ENCODE measurements around the gene CFAP65. TPM values are rescaled to one million over a fixed set of nuclear protein-coding genes. Genes with fewer than 3 reads are reported as not detected.

CFAP65 gene
- 0.52 TPM for total RNA-seq (2021; ENCODE audit: unreplicated experiment)
- polyA plus RNA-seq (2012), result 0.29 and 0.50 TPM in 2 replicates
- Bru-seq, nascent RNA, result percentile 10 among the genes with signal in this experiment
- BruChase-seq, experiment 1, labeled RNA remaining after a 6-hour chase, result percentile 21 among the genes with signal in this experiment
- BruChase-seq, experiment 2, labeled RNA remaining after a 2-hour chase, result percentile 11 among the genes with signal in this experiment
- long read RNA-seq, partial matches to known transcripts, result 1 of 2 reads
- long read RNA-seq, other reads (novel, unspliced or antisense), result 1 of 2 reads

- intact Hi-C loops (cut with micrococcal nuclease), result no loop called here
- no TSS peak for BruUV-seq (replicated peaks)
- ATAC-seq, result peak; percentile 79
- Histone ChIP-seq H2AFZ (ENCODE audit: low read depth, low read length, poor library complexity, severe bottlenecking) (no peak within 1 kb of the TSS), H3K9ac (ENCODE audit: low read length) (no peak within 1 kb of the TSS), H3K9me2 (ENCODE audit: insufficient read depth) (no peaks in the 10 kb centered on the region), H3K79me2 (ENCODE audit: insufficient read depth, low read length) (no peaks in the 10 kb centered on the region), H3K36me3 (ENCODE audit: control insufficient read depth in 1 of 2, insufficient read depth in 2 of 2, low read length in 2 of 2) (no peaks in the 10 kb centered on the region), H3K4me3 (replicated peaks in 1 of 2; ENCODE audit: low read depth in 1 of 2, low read length in 2 of 2) (peak within 1 kb of the TSS; percentile 43 to 47), H4K20me1 (ENCODE audit: insufficient read depth) (no peaks in the 10 kb centered on the region), H3K9me3 (ENCODE audit: control insufficient read depth in 1 of 2, insufficient read depth in 1 of 2, low read depth in 1 of 2, low read length in 2 of 2) (no peaks in the 10 kb centered on the region), H3K4me1 (ENCODE audit: control insufficient read depth in 1 of 2, insufficient read depth in 2 of 2, low read length in 2 of 2) (no peaks in the 10 kb centered on the region), H3K4me2 (ENCODE audit: low read length) (peak within 1 kb of the TSS; percentile 63), H3K27me3 (ENCODE audit: insufficient read depth, low read length) (peaks cover 24% of the 10 kb centered on the region), H3K27ac (ENCODE audit: low read depth, low read length) (no peak within 1 kb of the TSS)
- TF ChIP-seq FOSL1 (IDR thresholded peaks at IDR 0.05; ENCODE audit: low read depth) (no peak), EGR1 (IDR thresholded peaks at IDR 0.05; ENCODE audit: low read depth) (no peak), RAD21 (IDR thresholded peaks at IDR 0.05; ENCODE audit: low read depth) (no peak), CTCF (IDR thresholded peaks at IDR 0.05 in 2 of 3, conservative IDR thresholded peaks at IDR 0.05 in 1 of 3; ENCODE audit: borderline replicate concordance in 1 of 3, insufficient read depth in 1 of 3, low read depth in 2 of 3, low read length in 2 of 3) (no peak), ZNF274 (IDR thresholded peaks at IDR 0.05; ENCODE audit: low read depth, low read length) (no peak), ZBTB33 (IDR thresholded peaks at IDR 0.05; ENCODE audit: extremely low read depth, insufficient replicate concordance, low read length) (peak; percentile 59), TCF7L2 (IDR thresholded peaks at IDR 0.05; ENCODE audit: borderline replicate concordance, extremely low read depth, insufficient read depth, insufficient read length) (peak; percentile 57), REST (IDR thresholded peaks at IDR 0.05; ENCODE audit: low read depth) (no peak), SIN3A (IDR thresholded peaks at IDR 0.05; ENCODE audit: low read depth) (peak; percentile 82), SP1 (IDR thresholded peaks at IDR 0.05; ENCODE audit: low read depth) (peak; percentile 50), CEBPB (IDR thresholded peaks at IDR 0.05; ENCODE audit: low read depth) (no peak), YY1 (IDR thresholded peaks at IDR 0.05; ENCODE audit: extremely low read depth, insufficient replicate concordance, low read depth, low read length) (peak; percentile 89), JUND (IDR thresholded peaks at IDR 0.05) (no peak), POLR2AphosphoS5 (IDR thresholded peaks at IDR 0.05; ENCODE audit: low read depth, low read length) (no peak), CBX3 (IDR thresholded peaks at IDR 0.05; ENCODE audit: low read depth) (no peak)
- RAD21 ChIA-PET (ENCODE audit: low non-redundant PET in 1 of 2, low total read pairs in 2 of 2, uncharacterized antibody in 2 of 2, unreplicated experiment in 2 of 2), result no interaction called here
- DNase-seq (ENCODE audit: low read depth, low spot score), result peak; percentile 34
- POLR2A ChIA-PET, result interaction anchor here (0.6 kb wide), 1 partner anchor 217 kb away, joined by 5 read pairs; no protein-coding TSS in a partner anchor
- CTCF ChIA-PET, result interaction anchor here (1.5 to 3.5 kb wide), 3 partner anchors 12 to 114 kb away, joined by 4 to 21 read pairs (median 5); no protein-coding TSS in a partner anchor
Measured at GRCh38 chr2:219041252-219041651, at the start of gene CFAP65. Gene CFAP65, minus strand, starts transcription at chr2:219041516. Its CDS starts 2,468 bp downstream, at chr2:219039048.
